ENCODE measurements around the gene VAV1.
"Not testable (repeated sequence)": the region's sequence is repeated elsewhere in the genome, so short reads cannot be mapped to it uniquely, and the experiment has no call there.

The VAV1 gene

DNA sequence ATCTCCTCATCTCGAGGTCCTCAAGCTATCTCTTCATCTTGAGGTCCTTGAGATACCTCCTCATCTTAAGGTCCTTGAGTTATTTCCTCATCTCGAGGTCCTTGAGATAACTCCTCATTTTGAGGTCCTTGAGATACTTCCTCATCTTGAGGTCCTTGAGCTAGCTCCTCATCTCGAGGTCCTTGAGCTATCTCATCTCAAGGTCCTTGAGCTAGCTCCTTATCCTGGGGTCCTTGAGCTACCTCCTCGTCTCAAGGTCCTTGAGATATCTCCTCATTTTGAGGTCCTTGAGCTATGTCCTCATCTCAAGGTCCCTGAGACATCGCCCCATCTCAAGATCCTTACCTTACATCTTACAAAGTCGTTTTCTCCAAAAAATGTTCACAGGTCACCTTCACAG lies 18.7 kb downstream of the VAV1 start:
- DNase-seq = no peak

DNA sequence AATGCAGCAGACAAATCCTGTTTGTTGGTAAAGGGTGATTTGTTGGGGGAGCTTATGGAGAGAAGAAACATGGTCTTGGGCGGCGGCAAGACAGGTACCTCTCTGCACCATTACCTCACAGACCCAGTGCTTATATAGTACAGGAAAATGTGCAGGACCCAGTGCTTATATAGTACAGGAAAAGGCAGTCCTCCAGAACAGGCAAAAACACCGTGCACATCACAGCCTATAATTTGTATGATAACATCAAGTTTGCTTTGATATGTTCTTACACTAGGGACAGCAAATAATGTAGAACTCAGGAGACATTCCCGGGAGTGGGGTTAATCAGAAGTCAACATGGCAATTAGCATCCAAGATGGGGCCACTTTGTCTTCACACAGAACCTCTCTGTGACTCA lies 20.9 kb downstream of the VAV1 start:
- no peak for DNase-seq

DNA sequence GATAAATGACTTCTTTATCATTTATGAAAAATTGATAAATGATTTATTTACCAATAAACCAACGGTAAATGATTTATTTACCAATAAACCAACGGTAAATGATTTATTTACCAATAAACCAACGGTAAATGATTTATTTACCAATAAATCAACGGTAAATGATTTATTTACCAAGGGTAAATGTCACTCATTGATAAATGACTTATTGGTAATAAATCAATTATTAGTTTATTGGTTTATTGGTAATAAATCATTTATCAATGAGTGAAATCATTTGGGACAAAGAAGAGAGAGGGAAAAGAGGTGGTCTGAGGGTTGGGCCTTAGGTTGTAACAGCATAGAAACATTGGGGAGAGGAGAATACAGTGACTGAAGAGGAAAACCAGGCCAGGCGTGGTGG lies 21.5 kb downstream of the VAV1 start:
- DNase-seq = no peak

DNA sequence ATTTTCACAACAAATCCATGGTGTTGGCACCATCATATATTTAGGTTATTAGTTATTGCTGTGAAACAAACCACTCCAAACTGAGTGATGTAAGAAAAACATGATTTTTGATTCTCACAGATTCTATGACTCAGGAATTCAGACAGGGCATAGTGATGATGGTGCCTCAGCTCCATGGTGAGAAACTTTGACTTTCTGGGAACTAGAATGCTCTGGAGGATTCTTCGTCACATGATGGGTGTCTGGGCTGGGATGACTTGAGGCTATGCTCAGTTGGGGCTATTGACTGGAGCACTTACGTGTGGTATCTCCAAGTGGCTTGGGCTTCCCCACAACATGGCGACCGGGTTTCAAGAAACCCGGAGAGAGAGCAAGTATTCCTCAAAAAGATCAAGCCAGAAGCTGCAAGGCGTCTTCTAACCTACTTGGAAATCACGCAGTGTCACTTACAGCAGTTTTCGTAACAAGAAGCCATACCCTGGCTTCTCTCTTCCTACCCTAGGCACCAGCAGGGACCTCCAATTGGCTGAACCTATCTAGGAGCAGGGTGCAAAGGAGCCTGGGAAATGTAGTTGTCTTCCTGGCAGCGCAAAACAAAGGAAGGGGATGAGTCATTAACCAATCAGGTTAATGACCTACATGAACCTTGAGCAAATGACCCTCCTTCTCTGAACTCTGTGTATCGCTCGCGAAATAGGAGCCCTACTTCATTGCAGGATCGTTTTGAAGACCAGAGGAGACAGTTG lies 22.4 kb downstream of the VAV1 start:
- no peak for DNase-seq

DNA sequence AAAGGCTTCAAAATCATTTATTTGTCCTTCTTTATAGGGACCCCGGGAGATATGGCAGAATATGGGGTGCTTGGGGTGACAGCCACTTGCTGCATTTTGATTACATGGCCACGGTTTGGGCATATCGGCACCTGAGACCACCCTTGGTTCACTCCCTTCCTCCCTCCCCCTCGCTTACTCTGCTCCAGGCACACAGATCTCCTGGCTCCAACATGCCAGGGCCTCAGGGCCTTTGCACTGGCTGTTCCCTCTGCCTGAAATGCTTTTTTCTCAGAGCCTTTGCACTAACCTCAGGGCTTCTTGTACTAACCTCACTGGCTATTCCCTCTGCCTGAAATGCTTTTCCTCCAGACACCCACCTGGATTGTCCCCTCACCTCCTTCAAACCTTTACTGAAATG lies 23.8 kb downstream of the VAV1 start:
- DNase-seq = no peak

DNA sequence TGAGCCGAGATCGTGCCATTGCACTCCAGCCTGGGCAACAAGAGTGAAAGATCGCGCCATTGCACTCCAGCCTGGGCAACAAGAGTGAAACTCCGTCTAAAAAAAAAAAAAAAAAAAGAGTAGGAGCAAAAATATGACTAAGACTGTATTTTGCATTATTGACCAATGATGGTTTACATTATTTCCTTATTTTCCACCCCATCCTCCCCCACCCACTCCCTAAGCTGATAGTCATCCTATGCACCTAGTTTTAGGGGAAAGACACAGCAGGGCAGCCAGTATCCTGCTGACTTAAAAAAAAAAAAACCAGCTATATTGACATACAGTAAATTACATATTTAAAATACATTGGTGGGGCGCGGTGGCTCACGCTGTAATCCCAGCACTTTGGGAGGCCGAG lies 25.1 kb downstream of the VAV1 start:
- no peak for DNase-seq

DNA sequence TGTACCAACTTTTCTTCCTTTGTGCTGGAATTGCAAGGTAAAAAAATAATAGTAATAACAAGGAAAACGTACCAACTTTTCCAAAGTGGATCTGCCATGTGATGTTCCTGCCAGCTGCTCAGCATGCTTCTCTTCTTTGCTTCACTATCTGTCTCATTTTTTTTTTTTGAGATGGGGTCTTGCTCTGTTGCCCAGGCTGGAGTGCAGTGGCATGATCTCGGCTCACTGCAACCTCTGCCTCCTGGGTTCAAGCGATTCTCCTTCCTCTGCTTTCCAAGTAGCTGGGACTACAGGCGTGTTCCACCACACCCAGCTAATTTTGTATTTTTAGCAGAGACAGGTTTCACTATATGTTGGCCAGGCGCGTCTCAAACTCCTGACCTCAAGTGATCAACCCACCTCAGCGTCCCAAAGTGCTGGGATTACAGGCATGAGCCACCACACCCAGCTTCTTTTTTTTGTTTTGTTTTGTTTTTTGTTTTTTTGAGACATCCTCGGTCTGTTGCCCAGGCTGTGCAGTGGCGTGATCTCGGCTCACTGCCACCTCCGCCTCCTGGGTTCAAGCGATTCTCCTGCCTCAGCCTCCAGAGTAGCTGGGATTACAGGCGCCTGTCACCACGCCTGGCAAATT lies 27.8 kb downstream of the VAV1 start:
- DNase-seq = not testable (repeated sequence)

DNA sequence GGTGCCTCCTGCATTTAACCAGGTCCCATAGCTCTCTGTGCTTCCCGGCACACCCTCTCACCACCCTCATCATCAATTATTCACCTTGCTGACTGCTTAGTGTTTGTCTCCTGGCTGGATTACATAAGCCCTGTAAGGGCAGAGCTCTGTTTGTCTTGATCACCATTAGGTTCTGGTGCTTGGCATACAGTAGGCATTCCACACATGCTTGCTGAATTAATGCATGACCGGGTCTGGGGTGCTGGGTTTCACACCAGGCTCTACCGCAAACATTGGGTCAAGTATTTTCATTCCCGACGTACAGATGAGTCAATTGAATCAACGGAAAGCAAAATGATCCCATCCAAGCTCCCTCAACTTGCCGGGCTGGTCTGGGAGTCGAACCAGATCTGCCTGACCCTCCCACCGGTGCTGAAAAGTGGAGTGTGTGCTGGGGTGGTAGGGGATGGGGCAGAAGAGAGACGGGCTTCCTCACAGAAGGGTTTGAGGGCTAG lies 28.5 kb downstream of the VAV1 start:
- DNase-seq = no peak

DNA sequence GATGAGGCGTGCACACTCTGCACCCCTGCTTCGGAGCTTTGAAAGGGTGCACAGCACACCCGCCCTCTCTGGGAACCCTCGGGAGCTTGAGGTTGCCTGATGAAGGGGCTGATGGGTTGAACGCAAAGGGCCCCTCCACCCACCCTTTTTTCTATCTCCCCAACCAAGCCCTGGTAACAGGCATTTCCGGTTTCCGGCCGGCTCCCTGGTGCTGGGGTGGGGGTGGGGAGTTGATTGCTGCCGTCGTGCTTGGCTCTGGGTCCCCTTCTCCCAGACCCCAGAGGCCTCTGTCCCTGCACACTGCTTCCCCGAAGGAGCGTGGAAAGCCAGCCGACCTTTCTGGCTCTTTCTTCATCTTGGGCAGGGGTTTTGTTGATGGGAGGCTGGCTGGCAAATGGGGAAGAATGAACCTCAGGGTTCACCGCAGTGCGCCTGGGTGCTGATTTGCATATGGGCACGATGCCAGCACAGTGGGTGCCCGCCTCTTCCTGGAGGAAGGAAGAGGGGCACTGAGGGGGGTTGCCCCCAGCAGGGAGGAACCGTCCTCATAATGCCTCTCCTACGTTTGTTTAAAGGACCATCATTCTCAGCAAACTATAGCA lies 29.1 kb downstream of the VAV1 start:
- DNase-seq = no peak

DNA sequence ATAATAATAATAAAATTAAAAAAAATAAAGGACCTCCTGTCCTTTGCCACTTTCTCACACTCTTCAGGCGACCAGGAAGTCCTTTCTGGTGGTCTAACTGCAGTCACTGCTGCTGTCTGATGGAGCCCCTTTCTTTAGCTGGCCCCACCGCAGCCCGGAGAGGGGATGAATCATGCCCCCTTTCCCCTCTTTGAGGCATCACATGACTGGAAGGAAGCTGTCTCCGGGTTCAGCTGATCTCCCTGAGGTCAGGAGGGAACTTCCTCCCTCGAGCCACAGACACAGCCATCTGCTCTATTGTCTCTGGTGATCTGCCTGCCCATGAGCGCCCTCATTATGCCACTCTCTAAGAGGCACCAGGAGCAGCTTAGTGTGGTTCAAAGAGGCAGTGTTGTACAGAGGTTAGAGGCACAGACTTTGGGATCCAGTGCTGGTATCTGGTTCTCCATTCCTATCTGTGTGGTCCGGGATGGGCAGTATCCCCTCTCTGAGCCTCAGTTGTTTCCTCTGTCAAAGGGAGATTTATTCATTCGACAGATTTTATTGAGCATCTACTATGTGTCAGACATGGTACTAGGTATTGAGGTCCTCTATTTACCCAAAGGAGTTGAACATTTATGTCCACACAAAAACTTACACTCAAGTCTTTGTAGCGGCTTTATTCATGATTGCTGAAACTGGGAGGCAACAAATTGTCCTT lies 30.0 kb downstream of the VAV1 start:
- DNase-seq = no peak

DNA sequence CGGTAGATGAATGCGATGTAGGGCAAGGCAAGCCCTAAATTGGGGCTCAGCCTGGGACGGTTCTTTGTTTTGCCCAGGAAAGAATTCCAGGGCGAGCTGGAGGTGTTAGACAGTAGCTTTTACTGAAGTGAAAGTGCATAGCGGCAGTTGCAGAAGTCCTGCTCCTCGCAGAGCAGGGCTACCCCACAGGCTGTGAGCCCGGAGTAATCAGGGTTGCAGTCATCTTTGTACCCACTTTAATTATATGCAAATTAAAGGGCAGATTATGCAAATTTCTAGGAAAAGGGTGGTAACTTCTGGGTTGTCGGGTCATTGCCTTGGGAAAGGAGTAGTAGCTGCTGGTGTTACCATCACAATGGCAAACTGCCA lies 30.5 kb downstream of the VAV1 start:
- no peak for DNase-seq

DNA sequence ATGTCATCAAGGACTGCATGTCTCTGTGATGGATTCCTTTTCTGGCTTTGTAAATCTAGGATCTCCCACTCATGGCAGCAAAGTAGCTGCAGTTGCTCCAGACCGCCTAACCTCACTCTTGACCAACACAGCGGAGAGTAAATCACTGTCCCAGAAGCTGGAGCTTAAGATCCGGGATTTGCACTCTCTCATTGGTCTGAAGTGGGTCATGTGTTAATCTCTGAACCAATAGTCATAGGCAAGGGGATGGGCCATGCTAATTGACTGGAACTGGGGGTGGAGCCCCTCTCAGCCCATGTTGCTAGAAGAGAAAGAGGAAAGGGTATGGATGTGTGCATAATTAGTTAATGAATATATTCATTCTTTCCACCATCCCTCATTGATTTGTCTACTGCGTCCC lies 34.0 kb downstream of the VAV1 start:
- no peak for DNase-seq

DNA sequence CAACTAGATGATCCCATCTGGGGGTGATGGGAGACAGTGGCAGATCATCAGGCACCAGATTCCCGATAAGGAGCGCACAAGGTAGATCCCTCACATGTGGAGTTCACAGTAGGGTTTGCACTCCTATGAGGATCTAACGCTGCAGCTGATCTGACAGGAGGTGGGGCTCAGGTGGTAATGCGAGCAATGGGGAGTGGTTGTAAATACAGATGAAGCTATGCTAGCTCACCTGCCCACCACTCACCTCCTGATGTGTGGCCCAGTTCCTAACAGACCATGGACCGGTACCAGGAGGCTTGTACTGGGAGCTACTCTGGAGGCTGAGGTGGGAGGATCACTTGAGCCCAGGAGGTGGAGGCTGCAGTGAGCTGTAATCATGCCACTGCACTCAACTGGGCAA lies 34.8 kb downstream of the VAV1 start:
- DNase-seq = no peak

DNA sequence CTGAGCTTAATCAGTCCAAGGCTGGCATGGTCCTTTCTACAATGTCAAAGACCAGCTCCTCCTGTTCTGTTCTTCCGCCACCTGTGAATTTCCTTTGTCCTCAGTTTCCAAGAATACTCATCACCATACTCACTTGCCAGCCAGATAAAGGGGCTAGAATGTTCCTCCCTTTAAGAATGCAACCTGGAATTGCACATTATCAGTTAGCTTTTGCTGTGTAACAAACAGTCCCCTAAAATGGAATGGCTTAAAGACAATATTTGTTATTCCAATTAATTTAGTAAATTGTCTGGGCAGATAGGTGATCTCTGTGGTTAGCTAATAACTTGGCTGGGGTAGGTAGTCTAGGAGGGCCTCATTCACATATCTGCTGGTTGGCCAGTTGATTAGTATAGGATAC lies 36.0 kb downstream of the VAV1 start:
- DNase-seq = no peak

DNA sequence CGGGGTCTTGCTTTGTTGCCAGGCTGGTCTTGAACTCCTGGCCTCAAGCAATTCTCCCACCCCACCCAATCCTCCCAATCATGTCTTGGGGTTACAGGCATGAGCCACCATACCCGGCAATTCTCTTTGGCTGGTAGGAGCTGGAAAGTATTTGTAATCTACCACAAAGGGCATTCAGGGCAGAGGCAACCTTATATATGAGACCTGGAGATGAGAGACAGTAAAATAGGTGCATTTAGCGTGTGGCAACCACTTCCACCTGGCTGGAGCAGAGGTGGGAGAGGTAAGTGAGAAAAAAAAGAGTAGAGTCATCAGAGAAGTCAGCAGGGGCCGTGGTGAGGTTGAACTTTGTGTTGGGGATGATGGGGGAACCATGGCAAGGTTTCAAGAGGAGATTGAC lies 36.8 kb downstream of the VAV1 start:
- no peak for DNase-seq

DNA sequence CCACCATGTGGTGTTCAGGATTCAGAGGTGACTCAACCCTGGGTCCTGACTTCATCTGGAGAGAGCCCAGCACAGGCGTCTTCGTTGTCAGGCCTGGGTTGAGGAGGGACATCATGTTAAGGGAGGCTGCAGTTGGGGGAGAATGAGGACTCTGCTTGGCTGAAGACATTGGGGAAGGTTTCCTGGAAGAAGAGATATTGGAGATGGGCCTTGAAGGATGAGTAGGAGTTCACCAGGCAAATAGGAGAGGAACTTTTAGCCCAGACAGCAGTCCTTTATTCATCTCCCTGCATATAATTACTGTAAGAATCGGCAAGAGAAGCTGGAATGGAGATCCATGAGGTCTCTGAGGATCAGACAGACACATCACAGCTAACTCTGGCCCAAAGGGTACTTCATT lies 38.9 kb downstream of the VAV1 start:
- no peak for DNase-seq

DNA sequence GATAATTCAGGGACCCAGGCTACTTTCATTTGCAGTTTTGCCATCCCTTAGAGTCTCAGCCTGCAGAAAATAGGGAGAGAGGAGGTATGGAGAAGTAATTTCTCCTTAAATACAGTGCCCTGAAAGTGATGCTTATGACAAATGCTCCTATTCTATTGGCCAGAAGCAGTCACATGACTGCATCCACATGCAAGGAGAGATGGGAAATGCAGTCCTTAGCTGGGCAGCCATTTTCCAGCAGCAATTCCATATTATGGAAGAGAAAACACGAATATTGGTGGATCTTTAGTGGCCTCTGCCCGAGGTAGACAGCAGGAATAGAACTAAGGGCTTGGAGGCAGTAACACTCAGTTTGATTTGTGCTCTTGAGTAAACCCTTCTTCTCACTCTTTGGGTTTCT lies 39.4 kb downstream of the VAV1 start:
- no peak for DNase-seq

DNA sequence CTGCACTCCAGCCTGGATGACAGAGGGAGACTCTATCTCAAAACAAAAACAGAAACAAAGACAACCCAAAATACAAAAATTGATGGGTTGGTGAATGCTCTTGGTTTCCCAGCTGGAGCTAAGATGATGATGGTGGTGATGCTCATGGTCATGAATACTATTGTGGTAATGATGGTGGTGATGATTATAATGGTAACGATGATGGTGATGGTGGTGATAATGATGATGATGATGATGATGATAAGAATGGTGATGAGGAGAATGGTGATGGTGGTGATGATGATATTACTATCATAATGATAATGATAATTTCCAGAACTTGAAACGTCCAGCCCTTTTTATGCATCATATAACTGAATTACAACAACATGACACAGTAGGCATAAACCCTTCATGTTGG lies 40.1 kb downstream of the VAV1 start:
- DNase-seq = no peak

DNA sequence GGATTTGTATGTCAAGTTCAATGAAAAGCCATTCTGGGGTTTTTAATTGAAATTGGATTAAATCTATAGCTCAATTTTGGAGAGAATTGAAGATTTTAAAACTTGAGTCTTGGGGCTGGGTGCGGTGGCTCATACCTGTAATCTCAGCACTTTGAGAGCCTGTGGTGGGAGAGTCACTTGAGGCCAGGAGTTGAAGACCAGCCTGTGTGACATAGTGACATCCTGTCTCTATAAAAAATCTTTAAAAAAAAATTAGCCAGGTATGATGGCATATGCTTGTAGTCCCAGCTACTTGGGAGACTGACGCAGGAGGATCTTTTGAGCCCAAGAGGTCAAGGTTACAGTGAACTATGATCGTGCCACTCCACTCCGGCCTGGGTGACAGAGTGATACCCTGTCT lies 41.2 kb downstream of the VAV1 start:
- no peak for DNase-seq

DNA sequence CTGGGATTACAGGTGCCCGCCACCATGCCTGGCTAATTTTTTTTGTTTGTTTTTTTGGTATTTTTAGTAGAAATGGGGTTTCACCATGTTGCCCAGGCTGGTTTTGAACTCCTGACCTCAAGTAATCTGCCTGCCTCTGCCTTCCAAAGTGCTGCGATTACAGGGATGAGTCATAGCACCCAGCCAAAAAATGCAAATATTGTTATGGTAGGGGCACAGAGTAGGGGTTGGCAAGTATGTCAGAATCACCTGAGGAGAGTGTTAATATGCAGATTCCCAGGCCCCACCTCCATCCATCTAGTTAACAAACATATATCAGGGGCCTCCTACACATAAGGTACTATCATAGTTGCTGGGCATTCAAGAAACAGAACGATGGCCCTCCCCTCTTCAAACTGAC lies 44.7 kb downstream of the VAV1 start:
- no peak for DNase-seq

DNA sequence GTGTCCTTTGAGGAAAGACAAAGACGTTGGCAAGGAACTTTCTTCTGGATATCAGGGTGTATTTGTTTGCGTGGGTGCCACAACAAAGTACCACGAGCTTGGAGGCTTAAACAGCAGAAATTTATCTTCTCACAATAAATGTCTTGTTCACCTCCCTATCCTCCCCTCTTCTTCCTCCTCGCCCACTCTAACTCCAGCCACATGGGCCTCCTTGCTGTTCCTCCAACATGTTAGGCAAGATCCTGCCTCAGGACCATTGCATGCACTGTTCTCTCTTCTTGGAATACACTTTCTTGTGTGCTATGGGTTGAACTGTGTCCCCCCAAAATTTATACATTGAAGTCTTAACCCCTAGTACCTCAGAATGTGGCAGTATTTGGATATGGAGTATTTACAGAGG lies 45.7 kb downstream of the VAV1 start:
- no peak for DNase-seq

DNA sequence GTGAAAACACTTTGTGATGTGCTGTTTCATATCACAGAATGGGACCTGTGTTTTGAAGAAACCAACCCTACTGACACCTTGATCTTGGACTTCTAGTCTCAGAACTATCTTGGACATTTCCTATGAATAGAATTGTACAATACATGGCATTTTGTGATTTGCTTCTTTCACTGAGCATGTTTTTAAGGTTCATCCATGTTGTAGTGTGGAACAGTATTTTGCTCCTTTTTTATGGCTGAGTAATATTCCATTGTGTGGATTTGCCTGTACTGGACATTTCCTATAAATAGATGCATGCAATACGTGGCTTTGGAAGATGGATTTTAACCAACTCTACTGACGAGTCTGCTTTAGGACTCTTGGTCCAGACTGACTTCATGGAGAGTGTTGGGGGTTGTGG lies 46.8 kb downstream of the VAV1 start:
- no peak for DNase-seq

DNA sequence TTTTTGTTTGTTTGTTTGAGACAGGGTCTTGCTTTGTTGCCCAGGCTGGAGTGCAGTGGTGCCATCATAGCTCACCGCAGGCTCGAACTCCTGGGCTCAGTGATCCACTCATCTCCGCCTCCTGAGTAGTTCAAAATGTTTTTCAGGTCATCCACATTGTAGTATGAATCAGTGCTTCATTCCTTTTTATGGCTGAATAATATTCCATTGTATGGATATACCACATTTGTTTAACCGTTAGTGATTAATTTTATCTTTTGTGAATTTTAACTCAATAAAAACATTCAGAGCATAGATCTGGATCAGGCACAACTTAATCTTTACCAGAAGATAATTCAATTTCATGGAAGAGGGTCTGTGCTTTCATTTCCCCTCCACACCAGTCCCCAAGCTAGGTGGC lies 47.7 kb downstream of the VAV1 start:
- DNase-seq = no peak
